ENCODE measurements around the gene PCDHB13.
"Not testable (repeated sequence)": the region's sequence is repeated elsewhere in the genome, so short reads cannot be mapped to it uniquely, and the experiment has no call there.

PCDHB13 gene

DNA sequence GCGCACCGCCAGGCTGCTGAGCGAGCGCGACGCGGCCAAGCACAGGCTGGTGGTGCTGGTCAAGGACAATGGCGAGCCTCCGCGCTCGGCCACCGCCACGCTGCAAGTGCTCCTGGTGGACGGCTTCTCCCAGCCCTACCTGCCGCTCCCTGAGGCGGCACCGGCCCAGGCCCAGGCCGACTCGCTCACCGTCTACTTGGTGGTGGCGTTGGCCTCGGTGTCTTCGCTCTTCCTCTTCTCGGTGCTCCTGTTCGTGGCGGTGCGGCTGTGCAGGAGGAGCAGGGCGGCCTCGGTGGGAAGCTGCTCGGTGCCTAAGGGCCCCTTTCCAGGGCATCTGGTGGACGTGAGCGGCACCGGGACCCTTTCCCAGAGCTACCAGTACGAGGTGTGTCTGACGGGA is 12.1 kb upstream of the PCDHB13 start:
- DNase-seq (ENCODE audit: low spot score) = not testable (repeated sequence)

DNA sequence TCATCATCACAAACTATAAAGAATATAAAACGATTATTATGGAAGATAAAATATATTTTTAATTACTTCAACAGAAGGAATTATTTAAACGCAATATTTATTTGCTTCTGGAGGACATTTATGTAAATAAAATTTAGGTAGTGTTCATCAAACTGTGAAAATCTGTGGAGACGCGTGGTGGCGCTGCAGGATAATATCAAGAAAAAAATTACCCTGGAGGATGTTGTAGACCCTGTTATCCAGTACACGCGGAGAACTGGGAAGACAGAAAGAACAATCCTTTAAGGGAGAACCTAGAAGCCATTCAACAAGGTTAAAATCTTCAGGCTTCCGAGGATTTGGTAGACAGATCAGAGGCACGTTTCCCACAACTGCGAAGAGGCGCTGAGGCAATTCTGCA is 5.2 kb upstream of the PCDHB13 start, which contains the start of gene PCDHB12:
TSS of gene PCDHB12 (plus strand) at position 242 of the 400 bp plus-strand sequence. CDS start 189 bp downstream, outside the sequence.
- no peak for DNase-seq (ENCODE audit: low spot score)

DNA sequence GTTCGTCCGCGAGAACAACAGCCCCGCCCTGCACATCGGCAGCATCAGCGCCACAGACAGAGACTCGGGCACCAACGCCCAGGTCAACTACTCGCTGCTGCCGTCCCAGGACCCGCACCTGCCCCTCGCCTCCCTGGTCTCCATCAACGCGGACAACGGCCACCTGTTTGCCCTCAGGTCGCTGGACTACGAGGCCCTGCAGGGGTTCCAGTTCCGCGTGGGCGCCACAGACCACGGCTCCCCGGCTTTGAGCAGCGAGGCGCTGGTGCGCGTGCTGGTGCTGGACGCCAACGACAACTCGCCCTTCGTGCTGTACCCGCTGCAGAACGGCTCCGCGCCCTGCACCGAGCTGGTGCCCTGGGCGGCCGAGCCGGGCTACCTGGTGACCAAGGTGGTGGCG is 3.4 kb upstream of the PCDHB13 start:
- DNase-seq (ENCODE audit: low spot score) = not testable (repeated sequence)

DNA sequence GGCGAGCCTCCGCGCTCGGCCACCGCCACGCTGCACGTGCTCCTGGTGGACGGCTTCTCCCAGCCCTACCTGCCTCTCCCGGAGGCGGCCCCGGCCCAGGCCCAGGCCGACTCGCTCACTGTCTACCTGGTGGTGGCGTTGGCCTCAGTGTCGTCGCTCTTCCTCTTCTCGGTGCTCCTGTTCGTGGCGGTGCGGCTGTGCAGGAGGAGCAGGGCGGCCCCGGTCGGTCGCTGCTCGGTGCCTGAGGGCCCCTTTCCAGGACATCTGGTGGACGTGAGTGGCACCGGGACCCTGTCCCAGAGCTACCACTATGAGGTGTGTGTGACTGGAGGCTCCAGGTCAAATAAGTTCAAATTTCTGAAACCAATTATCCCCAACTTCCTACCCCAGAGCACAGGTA is 2.9 kb upstream of the PCDHB13 start:
- not testable (repeated sequence) for DNase-seq (ENCODE audit: low spot score)

DNA sequence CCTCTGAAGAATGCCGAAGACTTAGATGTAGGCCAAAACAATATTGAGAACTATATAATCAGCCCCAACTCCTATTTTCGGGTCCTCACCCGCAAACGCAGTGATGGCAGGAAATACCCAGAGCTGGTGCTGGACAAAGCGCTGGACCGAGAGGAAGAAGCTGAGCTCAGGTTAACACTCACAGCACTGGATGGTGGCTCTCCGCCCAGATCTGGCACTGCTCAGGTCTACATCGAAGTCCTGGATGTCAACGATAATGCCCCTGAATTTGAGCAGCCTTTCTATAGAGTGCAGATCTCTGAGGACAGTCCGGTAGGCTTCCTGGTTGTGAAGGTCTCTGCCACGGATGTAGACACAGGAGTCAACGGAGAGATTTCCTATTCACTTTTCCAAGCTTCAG is 864 bp downstream of the PCDHB13 start:
- not testable (repeated sequence) for DNase-seq (ENCODE audit: low spot score)

DNA sequence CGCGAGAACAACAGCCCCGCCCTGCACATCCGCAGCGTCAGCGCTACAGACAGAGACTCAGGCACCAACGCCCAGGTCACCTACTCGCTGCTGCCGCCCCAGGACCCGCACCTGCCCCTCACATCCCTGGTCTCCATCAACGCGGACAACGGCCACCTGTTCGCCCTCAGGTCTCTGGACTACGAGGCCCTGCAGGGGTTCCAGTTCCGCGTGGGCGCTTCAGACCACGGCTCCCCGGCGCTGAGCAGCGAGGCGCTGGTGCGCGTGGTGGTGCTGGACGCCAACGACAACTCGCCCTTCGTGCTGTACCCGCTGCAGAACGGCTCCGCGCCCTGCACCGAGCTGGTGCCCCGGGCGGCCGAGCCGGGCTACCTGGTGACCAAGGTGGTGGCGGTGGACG is 1.8 kb downstream of the PCDHB13 start:
- DNase-seq (ENCODE audit: low spot score) = not testable (repeated sequence)

DNA sequence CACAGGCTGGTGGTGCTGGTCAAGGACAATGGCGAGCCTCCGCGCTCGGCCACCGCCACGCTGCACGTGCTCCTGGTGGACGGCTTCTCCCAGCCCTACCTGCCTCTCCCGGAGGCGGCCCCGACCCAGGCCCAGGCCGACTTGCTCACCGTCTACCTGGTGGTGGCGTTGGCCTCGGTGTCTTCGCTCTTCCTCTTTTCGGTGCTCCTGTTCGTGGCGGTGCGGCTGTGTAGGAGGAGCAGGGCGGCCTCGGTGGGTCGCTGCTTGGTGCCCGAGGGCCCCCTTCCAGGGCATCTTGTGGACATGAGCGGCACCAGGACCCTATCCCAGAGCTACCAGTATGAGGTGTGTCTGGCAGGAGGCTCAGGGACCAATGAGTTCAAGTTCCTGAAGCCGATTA is 2.3 kb downstream of the PCDHB13 start:
- DNase-seq (ENCODE audit: low spot score) = not testable (repeated sequence)

DNA sequence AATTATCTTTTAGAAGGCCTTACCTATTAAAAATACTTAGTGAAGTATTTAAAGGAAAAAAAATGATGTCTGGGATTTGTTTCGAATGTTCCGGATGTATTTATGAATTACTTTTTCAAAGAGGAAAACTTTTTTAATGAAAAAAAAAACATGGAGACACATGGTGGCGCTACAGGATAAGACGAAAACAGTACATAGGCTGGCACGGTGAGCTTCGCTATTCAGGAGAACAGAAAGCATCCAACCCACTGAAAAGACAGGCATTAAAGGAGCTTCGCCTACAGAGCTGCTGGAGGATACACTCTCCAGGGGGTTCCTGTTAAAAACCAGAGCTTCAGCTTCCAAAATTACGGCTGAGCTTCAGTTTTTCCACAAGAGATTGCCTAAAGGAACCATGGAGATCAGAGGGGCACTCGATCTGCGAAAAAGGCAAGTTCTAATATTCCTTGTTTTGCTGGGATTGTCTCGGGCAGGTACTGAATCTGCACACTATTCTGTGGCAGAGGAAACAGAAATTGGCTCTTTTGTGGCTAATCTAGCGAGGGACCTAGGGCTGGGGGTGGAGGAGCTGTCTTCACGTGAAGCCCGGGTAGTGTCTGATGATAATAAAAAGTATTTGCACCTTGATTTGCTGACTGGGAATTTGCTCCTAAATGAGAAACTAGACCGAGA is 9.5 kb downstream of the PCDHB13 start, which contains the start of gene PCDHB14:
TSS of gene PCDHB14 (plus strand) at position 232 of the 672 bp plus-strand sequence. CDS start at position 395, 163 bp downstream.
- no peak for DNase-seq (ENCODE audit: low spot score)

DNA sequence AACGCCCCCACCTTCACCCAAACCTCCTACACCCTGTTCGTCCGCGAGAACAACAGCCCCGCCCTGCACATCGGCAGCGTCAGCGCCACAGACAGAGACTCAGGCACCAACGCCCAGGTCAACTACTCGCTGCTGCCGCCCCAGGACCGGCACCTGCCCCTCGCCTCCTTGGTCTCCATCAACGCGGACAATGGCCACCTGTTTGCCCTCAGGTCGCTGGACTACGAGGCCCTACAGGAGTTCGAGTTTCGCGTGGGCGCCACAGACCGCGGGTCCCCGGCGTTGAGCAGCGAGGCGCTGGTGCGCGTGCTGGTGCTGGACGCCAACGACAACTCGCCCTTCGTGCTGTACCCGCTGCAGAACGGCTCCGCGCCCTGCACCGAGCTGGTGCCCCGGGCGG is 11.1 kb downstream of the PCDHB13 start:
- DNase-seq (ENCODE audit: low spot score) = not testable (repeated sequence)

DNA sequence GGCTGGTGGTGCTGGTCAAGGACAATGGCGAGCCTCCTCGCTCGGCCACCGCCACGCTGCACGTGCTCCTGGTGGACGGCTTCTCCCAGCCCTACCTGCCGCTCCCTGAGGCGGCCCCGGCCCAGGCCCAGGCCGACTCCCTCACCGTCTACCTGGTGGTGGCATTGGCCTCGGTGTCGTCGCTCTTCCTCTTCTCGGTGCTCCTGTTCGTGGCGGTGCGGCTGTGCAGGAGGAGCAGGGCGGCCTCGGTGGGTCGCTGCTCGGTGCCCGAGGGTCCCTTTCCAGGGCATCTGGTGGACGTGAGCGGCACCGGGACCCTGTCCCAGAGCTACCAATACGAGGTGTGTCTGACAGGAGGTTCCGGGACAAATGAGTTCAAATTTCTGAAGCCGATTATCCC is 11.7 kb downstream of the PCDHB13 start:
- not testable (repeated sequence) for DNase-seq (ENCODE audit: low spot score)

DNA sequence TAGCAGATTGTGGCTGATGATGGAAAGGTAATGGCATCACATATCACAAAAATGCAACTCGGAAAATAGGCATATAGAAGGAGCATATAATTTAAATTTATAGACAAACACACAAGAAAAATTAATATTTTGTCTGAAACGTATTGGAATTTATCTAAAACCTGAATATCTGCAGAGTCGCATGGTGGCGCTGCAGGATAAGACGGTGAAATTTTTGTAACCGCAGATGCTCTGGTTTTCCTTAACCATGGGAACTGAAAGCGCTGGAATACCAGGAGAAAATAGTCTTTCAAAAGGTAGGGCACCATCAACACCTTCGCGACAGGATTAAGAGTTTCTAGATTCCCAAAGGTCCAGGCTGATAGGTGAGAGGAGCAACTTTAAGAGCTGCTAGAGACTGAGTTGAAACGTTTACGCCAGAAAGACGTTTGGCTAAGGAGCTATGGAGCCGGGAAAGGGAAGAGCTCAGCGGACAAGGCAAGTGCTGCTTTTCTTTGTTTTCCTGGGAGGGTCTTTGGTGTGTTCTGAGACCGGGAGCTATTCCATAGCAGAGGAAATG is 20.5 kb downstream of the PCDHB13 start:
- no peak for DNase-seq (ENCODE audit: low spot score)

DNA sequence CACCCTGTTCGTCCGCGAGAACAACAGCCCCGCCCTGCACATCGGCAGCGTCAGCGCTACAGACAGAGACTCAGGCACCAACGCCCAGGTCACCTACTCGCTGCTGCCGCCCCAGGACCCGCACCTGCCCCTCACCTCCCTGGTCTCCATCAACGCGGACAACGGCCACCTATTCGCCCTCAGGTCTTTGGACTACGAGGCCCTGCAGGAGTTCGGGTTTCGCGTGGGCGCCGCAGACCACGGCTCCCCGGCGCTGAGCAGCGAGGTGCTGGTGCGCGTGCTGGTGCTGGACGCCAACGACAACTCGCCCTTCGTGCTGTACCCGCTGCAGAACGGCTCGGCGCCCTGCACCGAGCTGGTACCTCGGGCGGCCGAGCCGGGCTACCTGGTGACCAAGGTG is 22.2 kb downstream of the PCDHB13 start:
- not testable (repeated sequence) for DNase-seq (ENCODE audit: low spot score)

DNA sequence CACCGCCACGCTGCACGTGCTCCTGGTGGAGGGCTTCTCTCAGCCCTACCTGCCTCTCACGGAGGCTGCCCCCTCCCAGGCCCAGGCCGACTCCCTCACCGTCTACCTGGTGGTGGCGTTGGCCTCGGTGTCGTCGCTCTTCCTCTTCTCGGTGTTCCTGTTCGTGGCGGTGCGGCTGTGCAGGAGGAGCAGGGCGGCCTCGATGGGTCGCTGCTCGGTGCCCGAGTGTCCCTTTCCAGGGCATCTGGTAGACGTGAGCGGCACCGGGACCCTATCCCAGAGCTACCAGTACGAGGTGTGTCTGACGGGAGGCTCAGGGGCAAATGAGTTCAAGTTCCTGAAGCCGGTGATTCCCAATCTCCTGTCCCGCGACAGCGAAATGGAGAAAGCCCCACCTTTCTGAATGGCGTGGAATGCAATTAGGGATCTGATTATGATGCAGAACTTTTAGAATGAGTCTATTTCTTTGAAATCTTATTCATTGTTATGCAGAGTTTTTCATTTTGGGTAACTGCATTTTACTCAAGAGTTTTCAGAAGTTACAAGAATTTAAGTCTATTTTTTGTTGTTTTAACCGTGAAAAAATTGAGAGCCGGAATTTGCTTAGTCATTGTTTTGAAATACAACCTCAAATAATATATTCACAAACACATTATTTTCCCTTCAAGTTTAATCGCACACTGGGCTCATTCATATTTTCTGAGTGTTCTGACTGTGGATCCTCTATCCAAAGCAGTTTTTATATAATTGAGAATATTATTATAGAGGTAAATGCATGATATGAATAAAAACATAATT is 23.0 kb downstream of the PCDHB13 start:
- DNase-seq (ENCODE audit: low spot score) = no peak

DNA sequence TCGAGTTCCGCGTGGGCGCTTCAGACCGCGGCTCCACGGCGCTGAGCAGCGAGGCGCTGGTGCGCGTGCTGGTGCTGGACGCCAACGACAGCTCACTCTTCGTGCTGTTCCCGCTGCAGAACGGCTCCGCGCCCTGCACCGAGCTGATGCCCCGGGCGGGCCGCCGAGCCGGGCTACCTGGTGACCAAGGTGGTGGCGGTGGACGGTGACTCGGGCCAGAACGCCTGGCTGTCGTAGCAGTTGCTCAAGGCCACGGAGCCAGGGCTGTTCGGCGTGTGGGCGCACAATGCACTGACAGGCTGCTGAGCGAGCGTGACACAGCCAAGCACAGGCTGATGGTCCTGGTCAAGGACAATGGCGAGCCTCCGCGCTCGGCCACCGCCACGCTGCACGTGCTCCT is 27.8 kb downstream of the PCDHB13 start:
- DNase-seq (ENCODE audit: low spot score) = no peak

DNA sequence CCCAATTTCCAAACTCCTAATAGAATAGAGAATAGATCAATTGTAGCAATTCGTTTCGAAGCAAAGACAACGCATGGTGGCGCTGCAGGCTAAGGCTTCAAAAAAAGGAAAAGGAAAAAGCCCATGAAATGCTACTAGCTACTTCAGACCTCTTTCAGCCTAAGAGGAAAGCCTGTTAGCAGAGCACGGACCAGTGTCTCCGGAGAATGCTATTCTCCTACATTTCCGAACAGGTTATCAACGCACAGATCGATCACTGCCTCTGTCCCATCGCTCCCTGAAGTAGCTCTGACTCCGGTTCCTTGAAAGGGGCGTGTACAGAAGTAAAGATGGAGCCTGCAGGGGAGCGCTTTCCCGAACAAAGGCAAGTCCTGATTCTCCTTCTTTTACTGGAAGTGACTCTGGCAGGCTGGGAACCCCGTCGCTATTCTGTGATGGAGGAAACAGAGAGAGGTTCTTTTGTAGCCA is 31.6 kb downstream of the PCDHB13 start, which contains the start of gene PCDHB15:
TSS of gene PCDHB15 (plus strand) at position 146 of the 468 bp plus-strand sequence. CDS start at position 330, 184 bp downstream.
- peak; percentile 62 for DNase-seq (ENCODE audit: low spot score)

DNA sequence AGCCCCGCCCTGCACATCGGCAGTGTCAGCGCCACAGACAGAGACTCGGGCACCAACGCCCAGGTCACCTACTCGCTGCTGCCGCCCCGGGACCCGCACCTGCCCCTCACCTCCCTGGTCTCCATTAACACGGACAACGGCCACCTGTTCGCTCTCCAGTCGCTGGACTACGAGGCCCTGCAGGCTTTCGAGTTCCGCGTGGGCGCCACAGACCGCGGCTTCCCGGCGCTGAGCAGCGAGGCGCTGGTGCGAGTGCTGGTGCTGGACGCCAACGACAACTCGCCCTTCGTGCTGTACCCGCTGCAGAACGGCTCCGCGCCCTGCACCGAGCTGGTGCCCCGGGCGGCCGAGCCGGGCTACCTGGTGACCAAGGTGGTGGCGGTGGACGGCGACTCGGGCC is 33.3 kb downstream of the PCDHB13 start:
- DNase-seq (ENCODE audit: low spot score) = not testable (repeated sequence)

DNA sequence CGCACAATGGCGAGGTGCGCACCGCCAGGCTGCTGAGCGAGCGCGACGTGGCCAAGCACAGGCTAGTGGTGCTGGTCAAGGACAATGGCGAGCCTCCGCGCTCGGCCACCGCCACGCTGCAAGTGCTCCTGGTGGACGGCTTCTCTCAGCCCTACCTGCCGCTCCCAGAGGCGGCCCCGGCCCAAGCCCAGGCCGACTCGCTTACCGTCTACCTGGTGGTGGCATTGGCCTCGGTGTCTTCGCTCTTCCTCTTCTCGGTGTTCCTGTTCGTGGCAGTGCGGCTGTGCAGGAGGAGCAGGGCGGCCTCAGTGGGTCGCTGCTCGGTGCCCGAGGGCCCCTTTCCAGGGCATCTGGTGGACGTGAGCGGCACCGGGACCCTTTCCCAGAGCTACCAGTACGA is 33.7 kb downstream of the PCDHB13 start:
- DNase-seq (ENCODE audit: low spot score) = not testable (repeated sequence)

DNA sequence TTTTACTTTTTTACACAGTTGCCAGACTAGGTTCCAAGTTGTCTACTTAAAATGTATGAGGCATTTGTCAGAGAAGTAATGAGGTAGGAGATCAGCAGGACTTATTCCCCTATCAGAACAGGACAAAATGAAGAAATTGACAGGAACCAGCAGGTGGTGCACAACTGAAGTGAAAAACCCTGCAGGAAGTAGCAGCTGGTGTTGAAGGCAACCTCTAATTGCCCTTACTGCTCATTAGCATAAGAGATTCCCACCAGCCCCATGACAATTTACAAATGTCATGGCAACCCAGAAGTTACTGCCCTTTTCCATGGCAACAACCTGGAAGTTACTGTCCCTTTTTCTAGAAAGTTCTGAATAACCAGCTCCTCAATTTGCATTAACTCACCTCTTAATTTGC is 36.9 kb downstream of the PCDHB13 start:
- DNase-seq (ENCODE audit: low spot score) = no peak

DNA sequence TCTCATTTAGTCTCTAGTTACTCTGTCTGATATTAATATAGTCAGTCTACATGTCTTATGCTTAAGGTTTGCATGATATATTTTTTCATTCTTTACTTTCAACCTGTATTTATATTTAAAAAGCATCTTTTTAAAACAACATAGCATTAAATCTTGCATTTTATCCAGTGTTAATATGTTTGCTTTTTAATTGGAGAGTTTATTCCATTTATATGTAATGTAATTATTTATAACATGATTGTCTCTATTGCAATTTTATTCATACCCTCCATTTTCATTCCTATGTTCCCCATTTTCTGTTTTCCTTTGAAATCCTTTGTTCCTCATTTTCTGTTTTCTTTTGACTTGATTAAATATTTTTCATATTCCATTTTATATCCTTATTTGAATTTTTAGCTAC is 44.7 kb downstream of the PCDHB13 start:
- no peak for DNase-seq (ENCODE audit: low spot score)

DNA sequence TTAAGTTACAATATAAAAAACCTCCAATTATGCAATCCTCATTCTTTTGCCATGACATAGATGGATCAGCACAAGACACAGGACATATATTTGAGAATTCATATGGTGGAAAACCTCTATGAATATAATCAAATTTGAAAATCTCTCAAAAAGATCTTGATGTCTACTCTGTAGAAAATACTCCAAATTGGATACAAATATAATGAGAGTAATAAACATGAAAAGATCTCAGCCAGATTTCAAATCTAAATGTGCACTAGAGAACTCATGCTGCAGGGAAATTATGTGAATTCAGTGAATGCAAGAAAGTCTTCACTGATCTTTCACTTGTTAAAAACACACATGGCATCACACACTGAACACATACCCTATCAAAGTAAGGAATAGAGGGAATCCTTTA is 45.2 kb downstream of the PCDHB13 start:
- no peak for DNase-seq (ENCODE audit: low spot score)

DNA sequence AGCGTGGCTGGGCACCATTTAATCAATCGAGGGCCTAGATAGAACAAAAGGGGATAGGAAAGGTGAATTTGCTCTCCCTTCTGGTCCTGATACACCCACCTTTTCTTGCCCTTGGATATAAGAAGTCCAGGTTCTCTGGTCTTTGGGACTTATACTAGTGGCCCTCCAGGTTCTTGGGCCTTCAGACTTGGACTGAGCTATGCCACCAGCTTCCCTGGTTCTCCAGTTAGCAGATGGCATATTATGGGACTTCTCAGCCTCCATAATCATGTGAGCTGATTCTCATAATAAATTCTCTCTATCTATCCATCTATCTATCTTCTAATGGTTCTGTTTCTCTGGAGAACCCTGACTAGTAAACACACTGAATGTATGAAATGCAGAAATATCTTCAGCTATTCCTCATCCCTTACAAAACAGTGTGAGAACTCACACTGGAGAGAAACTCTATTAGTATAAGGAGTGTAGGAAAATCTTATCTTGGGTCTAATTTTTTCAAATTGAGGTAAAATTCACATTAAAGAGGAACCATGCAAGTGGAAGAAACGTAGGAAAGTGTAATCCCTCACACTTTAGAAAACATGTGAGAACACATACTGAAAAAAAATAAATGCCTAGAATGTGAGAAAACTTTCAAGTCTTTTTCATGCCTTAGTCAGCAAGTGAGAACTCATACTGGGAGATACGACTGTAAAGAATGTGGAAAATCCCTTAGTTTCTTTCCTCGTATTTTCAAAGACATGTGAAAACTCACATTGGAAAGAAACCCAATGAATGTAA is 46.9 kb downstream of the PCDHB13 start:
- DNase-seq (ENCODE audit: low spot score) = no peak

DNA sequence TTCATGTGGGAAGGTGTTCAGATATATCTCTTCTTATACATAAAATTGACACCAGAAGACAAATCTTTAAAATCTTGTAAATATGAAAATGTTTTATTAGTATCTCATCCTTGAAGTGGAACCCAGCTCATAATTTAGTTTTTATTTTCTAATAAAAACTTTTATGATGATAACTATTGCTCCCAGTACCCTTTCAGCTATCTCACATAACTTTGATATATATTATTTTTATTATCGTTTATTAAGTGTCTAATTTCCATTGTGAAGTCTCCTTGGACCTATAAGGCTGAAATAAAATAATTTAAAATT is 47.5 kb downstream of the PCDHB13 start:
- no peak for DNase-seq (ENCODE audit: low spot score)

All from ecto neural progenitor cell (in vitro differentiated cells).